ENCODE measurements around the gene ZMYND11. TPM values are rescaled to one million over a fixed set of nuclear protein-coding genes. Genes with fewer than 3 reads are reported as not detected.

Gene ZMYND11
- total RNA-seq, 2 donors from 2014 or later, result 34.2 to 37.7 TPM

DNA sequence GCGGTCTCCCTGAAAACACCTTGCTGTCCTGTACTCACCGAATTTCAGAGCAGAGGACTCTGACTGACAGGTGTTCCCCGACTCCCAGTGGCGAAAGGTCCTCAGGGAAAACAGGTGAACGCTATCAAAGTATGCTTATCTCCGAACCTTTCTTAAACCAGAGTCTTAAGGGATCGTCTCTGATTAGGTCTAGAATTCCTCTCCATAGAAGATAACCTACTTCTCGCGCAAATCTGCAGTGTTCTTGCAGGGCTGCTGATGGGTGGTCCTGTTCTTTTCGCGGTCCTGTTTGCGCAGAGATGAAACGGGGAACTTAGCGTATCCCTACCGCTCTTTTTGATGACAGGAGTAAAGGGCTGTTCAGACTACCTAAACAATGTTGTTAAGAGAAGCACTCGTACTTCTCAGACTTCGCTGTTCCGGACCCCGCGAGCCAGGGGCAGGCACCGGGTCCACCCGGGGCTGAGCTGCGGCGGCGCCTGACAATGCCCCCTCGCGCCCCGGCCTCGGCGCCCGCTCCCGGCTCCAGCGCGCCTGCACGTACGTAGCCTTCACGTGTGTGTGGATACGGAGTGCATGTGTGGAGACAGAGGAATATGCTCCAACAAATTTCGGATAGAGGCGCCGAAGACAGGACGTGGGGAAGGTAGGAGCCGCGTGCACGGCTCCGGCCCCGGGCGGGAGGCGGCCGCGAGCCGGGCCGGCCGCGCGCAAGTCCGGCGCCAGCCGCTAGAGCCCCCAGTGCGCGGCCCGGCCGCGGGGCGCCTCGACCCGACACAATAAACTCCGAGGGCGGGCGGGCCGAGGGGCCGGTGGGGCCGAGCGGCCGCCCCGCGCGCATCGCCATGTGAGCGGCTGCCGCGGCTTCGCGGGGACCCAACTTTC is 766 bp upstream of the ZMYND11 start:
- DNase-seq, result peak; percentile 66
- Histone ChIP-seq H3K4me1 (ENCODE audit: control insufficient read depth, insufficient read depth, low read length) (no peaks in the 10 kb centered on the region), H3K4me3 (ENCODE audit: low read length) (peak overlapping the region; percentile 81), H3K27me3 (ENCODE audit: control insufficient read depth, insufficient read depth, low read length, poor library complexity, severe bottlenecking) (peaks cover 46% of the 10 kb centered on the region), H3K9me3 (ENCODE audit: control insufficient read depth, low read length) (no peaks in the 10 kb centered on the region), H3K27ac (ENCODE audit: low read depth, low read length) (peak overlapping the region; percentile 82), H3K36me3 (ENCODE audit: control insufficient read depth, insufficient read depth, low read length) (no peaks in the 10 kb centered on the region), H3K9ac (ENCODE audit: extremely low read depth, low read length, poor library complexity, severe bottlenecking) (peak overlapping the region; percentile 62)
- no peaks in the 10 kb centered on the region for H3K36me3 Mint-ChIP-seq (ENCODE audit: low read depth)
- H3K4me3 Mint-ChIP-seq, result peak overlapping the region; percentile 74
- H3K4me1 Mint-ChIP-seq, result peaks cover 23% of the 10 kb centered on the region
- H3K27ac Mint-ChIP-seq, result peak overlapping the region; percentile 84
- peaks cover 48% of the 10 kb centered on the region for H3K27me3 Mint-ChIP-seq (ENCODE audit: insufficient read depth)
- WGBS, 2 experiments (ENCODE audit: insufficient coverage in 1 of 2, insufficient read length in 1 of 2), result 0 to 1% methylated on average over 49 to 84 of the region's 84 CpGs
- H3K9me3 Mint-ChIP-seq, result no peaks in the 10 kb centered on the region
- TF ChIP-seq, protein P1, sequence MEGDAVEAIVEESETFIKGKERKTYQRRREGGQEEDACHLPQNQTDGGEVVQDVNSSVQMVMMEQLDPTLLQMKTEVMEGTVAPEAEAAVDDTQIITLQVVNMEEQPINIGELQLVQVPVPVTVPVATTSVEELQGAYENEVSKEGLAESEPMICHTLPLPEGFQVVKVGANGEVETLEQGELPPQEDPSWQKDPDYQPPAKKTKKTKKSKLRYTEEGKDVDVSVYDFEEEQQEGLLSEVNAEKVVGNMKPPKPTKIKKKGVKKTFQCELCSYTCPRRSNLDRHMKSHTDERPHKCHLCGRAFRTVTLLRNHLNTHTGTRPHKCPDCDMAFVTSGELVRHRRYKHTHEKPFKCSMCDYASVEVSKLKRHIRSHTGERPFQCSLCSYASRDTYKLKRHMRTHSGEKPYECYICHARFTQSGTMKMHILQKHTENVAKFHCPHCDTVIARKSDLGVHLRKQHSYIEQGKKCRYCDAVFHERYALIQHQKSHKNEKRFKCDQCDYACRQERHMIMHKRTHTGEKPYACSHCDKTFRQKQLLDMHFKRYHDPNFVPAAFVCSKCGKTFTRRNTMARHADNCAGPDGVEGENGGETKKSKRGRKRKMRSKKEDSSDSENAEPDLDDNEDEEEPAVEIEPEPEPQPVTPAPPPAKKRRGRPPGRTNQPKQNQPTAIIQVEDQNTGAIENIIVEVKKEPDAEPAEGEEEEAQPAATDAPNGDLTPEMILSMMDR (conservative IDR thresholded peaks at IDR 0.05), result no peak

DNA sequence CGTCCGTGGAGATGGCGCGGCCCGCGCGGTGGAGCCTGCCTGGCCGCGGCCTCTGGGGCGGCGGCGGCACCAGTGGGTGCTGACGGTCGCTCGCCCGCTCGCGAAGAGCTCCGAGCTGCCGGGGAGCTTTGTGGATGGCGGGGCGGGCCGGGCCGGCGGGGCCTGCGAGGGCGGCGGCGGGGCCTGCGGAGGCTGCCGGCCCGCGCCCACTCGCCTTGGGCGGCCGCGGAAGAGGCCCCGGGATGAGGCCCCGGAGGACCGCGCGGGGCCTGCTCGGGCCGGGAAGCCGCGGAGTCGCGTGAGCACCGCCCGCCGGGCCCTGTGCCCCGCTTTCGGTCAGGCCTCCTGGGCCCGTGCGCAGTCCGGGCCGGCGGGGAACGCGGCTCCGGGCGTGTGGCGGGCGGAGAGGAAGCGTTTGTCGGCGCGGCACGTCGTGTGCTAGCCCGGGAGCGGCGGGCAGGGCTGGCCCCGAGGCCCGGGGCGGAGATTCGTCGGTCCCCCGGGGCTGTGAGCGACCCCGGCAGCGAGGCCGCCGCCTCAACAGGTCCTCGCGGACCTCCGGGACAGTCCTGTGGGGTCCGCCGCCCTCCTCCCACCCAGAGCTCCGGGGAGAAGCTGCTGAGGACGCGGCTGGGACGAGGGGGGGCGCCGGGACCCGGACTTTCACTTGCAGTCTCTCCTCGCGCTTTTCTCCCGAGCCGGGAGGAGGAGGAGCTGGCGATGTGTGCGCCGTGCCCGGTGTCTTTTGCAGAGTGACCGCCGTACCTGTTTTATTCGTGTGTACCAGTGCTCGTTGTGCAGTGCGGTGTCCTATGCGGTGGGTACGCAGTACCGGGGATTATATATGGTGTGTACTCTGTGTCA is 578 bp downstream of the ZMYND11 start:
- WGBS, 2 experiments (ENCODE audit: insufficient coverage in 1 of 2, insufficient read length in 1 of 2), result 1 to 3% methylated on average over 12 to 112 of the region's 112 CpGs
- H3K27me3 Mint-ChIP-seq (ENCODE audit: insufficient read depth), result peaks cover 34% of the 10 kb centered on the region
- DNase-seq, result peak; percentile 79
- Histone ChIP-seq H3K27ac (ENCODE audit: low read depth, low read length) (peak overlapping the region; percentile 82), H3K4me3 (ENCODE audit: low read length) (peak overlapping the region; percentile 90), H3K9ac (ENCODE audit: extremely low read depth, low read length, poor library complexity, severe bottlenecking) (peak overlapping the region; percentile 57), H3K9me3 (ENCODE audit: control insufficient read depth, low read length) (no peaks in the 10 kb centered on the region), H3K36me3 (ENCODE audit: control insufficient read depth, insufficient read depth, low read length) (no peaks in the 10 kb centered on the region), H3K27me3 (ENCODE audit: control insufficient read depth, insufficient read depth, low read length, poor library complexity, severe bottlenecking) (peaks cover 33% of the 10 kb centered on the region), H3K4me1 (ENCODE audit: control insufficient read depth, insufficient read depth, low read length) (no peaks in the 10 kb centered on the region)
- peaks cover 24% of the 10 kb centered on the region for H3K4me1 Mint-ChIP-seq
- H3K4me3 Mint-ChIP-seq, result peak overlapping the region; percentile 74
- no peaks in the 10 kb centered on the region for H3K9me3 Mint-ChIP-seq
- H3K27ac Mint-ChIP-seq, result peak overlapping the region; percentile 66
- H3K36me3 Mint-ChIP-seq (ENCODE audit: low read depth), result no peaks in the 10 kb centered on the region
- TF ChIP-seq, protein P1 (conservative IDR thresholded peaks at IDR 0.05), result no peak

DNA sequence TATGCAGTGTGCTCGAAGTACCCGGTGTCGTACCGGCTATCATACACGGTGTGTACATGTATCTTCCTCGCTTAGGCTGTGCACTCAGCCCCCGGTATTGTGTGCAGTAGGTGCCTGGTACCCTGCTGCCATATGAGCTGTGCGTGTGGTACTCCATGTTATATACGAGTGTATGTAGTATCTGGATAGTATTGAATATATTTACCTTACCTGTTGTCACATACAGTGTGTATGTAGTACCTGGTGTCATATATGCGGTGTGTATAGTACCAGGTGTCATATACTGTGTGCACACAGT is 1.2 kb downstream of the ZMYND11 start:
- Mint-ChIP-seq H3K27ac (peak overlapping the region; percentile 66), H3K4me3 (peak overlapping the region; percentile 74), H3K27me3 (ENCODE audit: insufficient read depth) (peaks cover 28% of the 10 kb centered on the region), H3K4me1 (peaks cover 28% of the 10 kb centered on the region), H3K36me3 (ENCODE audit: low read depth) (no peaks in the 10 kb centered on the region), H3K9me3 (no peaks in the 10 kb centered on the region)
- H3K9me3 ChIP-seq (ENCODE audit: control insufficient read depth, low read length), result no peaks in the 10 kb centered on the region
- no peaks in the 10 kb centered on the region for H3K4me1 ChIP-seq (ENCODE audit: control insufficient read depth, insufficient read depth, low read length)
- peak overlapping the region; percentile 57 for H3K9ac ChIP-seq (ENCODE audit: extremely low read depth, low read length, poor library complexity, severe bottlenecking)
- H3K36me3 ChIP-seq (ENCODE audit: control insufficient read depth, insufficient read depth, low read length), result no peaks in the 10 kb centered on the region
- no peak for DNase-seq
- peaks cover 27% of the 10 kb centered on the region for H3K27me3 ChIP-seq (ENCODE audit: control insufficient read depth, insufficient read depth, low read length, poor library complexity, severe bottlenecking)
- no peak overlapping the region for H3K27ac ChIP-seq (ENCODE audit: low read depth, low read length)
- H3K4me3 ChIP-seq (ENCODE audit: low read length), result peak overlapping the region; percentile 90
- TF ChIP-seq, protein P1 (conservative IDR thresholded peaks at IDR 0.05), result no peak
- WGBS, 2 experiments (ENCODE audit: insufficient coverage in 1 of 2, insufficient read length in 1 of 2), result 40 to 47% methylated on average over 6 to 10 of the region's 10 CpGs
